K562 (cell line): ENCODE measurements around the gene CLCNKB. TPM values are rescaled to one million over a fixed set of nuclear protein-coding genes. Genes with fewer than 3 reads are reported as not detected.

Experiments used
- ADNP ChIP-seq: fragments of 200-800 bp; sonication (Bioruptor generic); IDR thresholded peaks from 2 replicates; pipeline ENCODE4 v1.6.1; 2016; ENCODE audit warnings: missing genetic modification characterization, missing compliant biosample characterization
- CEBPG ChIP-seq, 3 experiments: fragments of 200-800 bp in 1 of 3; sonication (Bioruptor generic) in 1 of 3; sonication (generic) in 1 of 3; formaldehyde crosslinking in 1 of 3; IDR thresholded peaks in 2 of 3; conservative IDR thresholded peaks in 1 of 3; 2 replicates each; pipeline versions ENCODE4 v1.6.1 to v1.8.0; 2016 to 2022; ENCODE audit warnings: missing compliant biosample characterization in 2 of 3, missing genetic modification characterization in 2 of 3, mild to moderate bottlenecking in 1 of 3, missing genetic modification reagents in 1 of 3
- CREM ChIP-seq: IDR thresholded peaks from 2 replicates; pipeline ENCODE4 v1.6.1; 2014; ENCODE audit warnings: antibody characterized with exemption, low read depth
- ETV5 ChIP-seq: sonication (generic); formaldehyde crosslinking; IDR thresholded peaks from 2 replicates; pipeline ENCODE4 v1.4.0; 2020; ENCODE audit warnings: low read depth, mild to moderate bottlenecking, missing genetic modification reagents
- FOXJ2 ChIP-seq: fragments of 200-800 bp; sonication (Bioruptor generic); IDR thresholded peaks from 2 replicates; pipeline ENCODE4 v1.6.1; 2016; ENCODE audit warnings: missing genetic modification characterization, missing compliant biosample characterization
- FOXM1 ChIP-seq, 2 experiments: fragments of 450-650 bp in 1 of 2; sonication (generic) in 1 of 2; formaldehyde crosslinking in 1 of 2; IDR thresholded peaks; 2 replicates each; pipeline versions ENCODE4 v1.6.1 to v1.9.0; 2017 to 2022; ENCODE audit warnings: low read depth in 2 of 2, mild to moderate bottlenecking in 2 of 2, missing genetic modification reagents in 1 of 2, moderate library complexity in 1 of 2
- NFE2 ChIP-seq: IDR thresholded peaks from 2 replicates; pipeline ENCODE4 v1.6.1; 2014; ENCODE audit warnings: antibody characterized with exemption, low read depth
- PHB ChIP-seq: fragments of 250-450 bp; sonication (Bioruptor Pico); IDR thresholded peaks from 2 replicates; pipeline ENCODE4 v1.5.0; 2021
- SMC3 ChIP-seq: conservative IDR thresholded peaks from 2 replicates; pipeline ENCODE4 v1.6.1; 2011; ENCODE audit warnings: low read depth, low read length, improper control_type of control experiment; ENCODE audit not compliant: insufficient read depth
- SOX6 ChIP-seq: fragments of 450-650 bp; IDR thresholded peaks from 2 replicates; pipeline ENCODE4 v1.6.1; 2014; ENCODE audit warnings: mild to moderate bottlenecking
- ZC3H11A ChIP-seq: IDR thresholded peaks from 2 replicates; pipeline ENCODE4 v1.6.1; 2012; ENCODE audit warnings: low read depth, low read length, improper control_type of control experiment
- ZMIZ1 ChIP-seq, 2 experiments: fragments of 150-350 bp in 1 of 2; IDR thresholded peaks; 2 replicates each; pipeline ENCODE4 v1.6.1; 2012 to 2016; ENCODE audit warnings: low read depth in 2 of 2, low read length in 2 of 2, mild to moderate bottlenecking in 1 of 2, moderate library complexity in 1 of 2
- ZNF280B ChIP-seq: fragments of 250-450 bp; sonication (Bioruptor Pico); IDR thresholded peaks from 2 replicates; pipeline ENCODE4 v1.5.1; 2021; ENCODE audit warnings: mild to moderate bottlenecking
- ZNF3 ChIP-seq: fragments of 250-450 bp; sonication (Bioruptor Pico); IDR thresholded peaks from 2 replicates; pipeline ENCODE4 v1.5.0; 2021; ENCODE audit warnings: mild to moderate bottlenecking, moderate library complexity
- polyA plus RNA-seq, 8 experiments: library from polyadenylated mRNA; depleted of rRNA in 4 of 8; stranded (reverse) in 5 of 8; unstranded in 3 of 8; fragments of >200 nt; fragmentation: Nextera tagmentation in 2 of 8; fragmentation: Illumina TruSeq in 1 of 8; extraction: Ambion mirVana in 2 of 8; extraction: Trizol in 1 of 8; gene quantifications; 2 replicates each; pipeline versions ENCODE4 v1.2.1 to v1.2.3, GENCODE V29; 2011 to 2014; ENCODE audit warnings: inconsistent platforms in 1 of 8, missing spikeins in 1 of 8
- total RNA-seq, 7 experiments: library from RNA; depleted of rRNA in 6 of 7; stranded (reverse); fragments of >200 nt in 6 of 7; fragmentation: Illumina TruSeq in 2 of 7; extraction: Trizol in 2 of 7; gene quantifications; 2 replicates each; pipeline versions ENCODE4 v1.2.1 to v1.2.3, GENCODE V29; 2011 to 2021; ENCODE audit warnings: low replicate concordance in 1 of 7

The CLCNKB gene
- total and polyA plus RNA-seq, 9 of the 15 experiments (the other 6 are each of a cell fraction or from before 2014, with no cell fraction given), result 0.08 to 1.7 (median 0.64) TPM

GRCh38 chr1:16012590-16013219, 30.9 kb upstream of the CLCNKB start (continued):
- TF ChIP-seq PHB (CRISPR knock-in tag), result 0 out of 2 replicates have a peak, but pooled peaks have one; percentile 57
- no peak for TF ChIP-seq CEBPG (CRISPR knock-in tag; IDR thresholded peaks at IDR 0.05)
- peak; percentile 56 to 79 for TF ChIP-seq CEBPG (tag; conservative IDR thresholded peaks at IDR 0.05 in 1 of 2, IDR thresholded peaks at IDR 0.05 in 1 of 2)
- TF ChIP-seq ZNF3 (CRISPR knock-in tag), result no peak
- 0 out of 2 replicates have a peak, but pooled peaks have one; percentile 36 for TF ChIP-seq FOXM1 (IDR thresholded peaks at IDR 0.05; ENCODE audit: low read depth)
- 0 out of 2 replicates have a peak, but pooled peaks have one; percentile 35 for TF ChIP-seq FOXM1 (CRISPR knock-in tag; IDR thresholded peaks at IDR 0.05; ENCODE audit: low read depth)
- peak; percentile 65; the same call in 1 of the 2 replicates for TF ChIP-seq FOXJ2 (tag)
- 0 out of 2 replicates have a peak, but pooled peaks have one; percentile 2 for TF ChIP-seq ADNP (tag)
- TF ChIP-seq ZC3H11A, result no peak
- peak in 1 of 2 experiments; percentile 46; a peak in 1 of 4 replicates for TF ChIP-seq ZMIZ1 (IDR thresholded peaks at IDR 0.05; ENCODE audit: low read depth in 2 of 2, low read length in 2 of 2)
- peak; percentile 20; the same call in 1 of the 2 replicates for TF ChIP-seq ETV5 (CRISPR knock-in tag)
- peak; percentile 19; the same call in 1 of the 2 replicates for TF ChIP-seq CREM
- TF ChIP-seq ZNF280B (CRISPR knock-in tag), result no peak
- no peak for TF ChIP-seq NFE2
- peak; percentile 35; the same call in 1 of the 2 replicates for TF ChIP-seq SMC3
- TF ChIP-seq SOX6, result peak; percentile 44
